ENCODE measurements around the gene KIAA1958. TPM values are rescaled to one million over a fixed set of nuclear protein-coding genes. Genes with fewer than 3 reads are reported as not detected.

The KIAA1958 gene
- total RNA-seq, 1 experiment from 2014 or later: 4.2 TPM

- TF ChIP-seq EZH2 (IDR thresholded peaks at IDR 0.05; ENCODE audit: low read length, unreplicated experiment) (no peak), CTCF (conservative IDR thresholded peaks at IDR 0.05; ENCODE audit: low read depth, low read length) (no peak), EZH2phosphoT487 (IDR thresholded peaks at IDR 0.05; ENCODE audit: borderline replicate concordance, low read length) (no peak)
- no peaks in the 10 kb centered on the region for H3K79me2 ChIP-seq (ENCODE audit: low read length)
- no peak overlapping the region for H2AFZ ChIP-seq (ENCODE audit: low read length)
- no TSS peak for BruUV-seq (replicated peaks)
- H3K4me3 ChIP-seq (ENCODE audit: low read length): no peak overlapping the region
- no peak overlapping the region for H3K9ac ChIP-seq (ENCODE audit: low read length)
- H3F3A ChIP-seq (ENCODE audit: low read length, unreplicated experiment): no peaks in the 10 kb centered on the region
- H3K9me3 ChIP-seq (ENCODE audit: low read length): no peaks in the 10 kb centered on the region
- H3K4me1 ChIP-seq (ENCODE audit: insufficient read depth, low read length): peaks cover 42% of the 10 kb centered on the region
- ATAC-seq (peak; percentile 42), DNase-seq (peak; percentile 74)
- ChIA-PET POLR2A (ENCODE audit: unreplicated experiment) (interaction anchor here (0.5 kb wide), 1 partner anchor 184 kb away, joined by 4 read pairs; no protein-coding TSS in a partner anchor), CTCF (no interaction called here)
- intact Hi-C loops (cut with micrococcal nuclease): no loop called here
- H3K36me3 ChIP-seq (ENCODE audit: low read depth, low read length): no peaks in the 10 kb centered on the region
- 0 out of 2 replicates have a peak overlapping the region, but pooled peaks have one; percentile 26 for H3K27ac ChIP-seq (ENCODE audit: low read length)
- no peaks in the 10 kb centered on the region for H4K20me1 ChIP-seq (ENCODE audit: low read length)
- peak overlapping the region; percentile 51 for H3K4me2 ChIP-seq (ENCODE audit: low read length)
- H3K9me2 ChIP-seq (replicated peaks; ENCODE audit: low read length): no peaks in the 10 kb centered on the region
- no peaks in the 10 kb centered on the region for H3K27me3 ChIP-seq (ENCODE audit: low read length)
Measured at GRCh38 chr9:112556497-112557442, 70.1 kb downstream of the KIAA1958 start.

- no TSS peak for BruUV-seq (replicated peaks)
- Histone ChIP-seq H3K27ac (ENCODE audit: low read length) (no peak overlapping the region), H3K9me2 (replicated peaks; ENCODE audit: low read length) (no peaks in the 10 kb centered on the region), H2AFZ (ENCODE audit: low read length) (no peak overlapping the region), H3K36me3 (ENCODE audit: low read depth, low read length) (no peaks in the 10 kb centered on the region), H3K4me2 (ENCODE audit: low read length) (peak overlapping the region; percentile 13; the same call in 1 of the 2 replicates), H3K9ac (ENCODE audit: low read length) (no peak overlapping the region), H4K20me1 (ENCODE audit: low read length) (no peaks in the 10 kb centered on the region), H3K4me3 (ENCODE audit: low read length) (no peak overlapping the region), H3K4me1 (ENCODE audit: insufficient read depth, low read length) (peaks cover 42% of the 10 kb centered on the region), H3K27me3 (ENCODE audit: low read length) (no peaks in the 10 kb centered on the region), H3F3A (ENCODE audit: low read length, unreplicated experiment) (no peaks in the 10 kb centered on the region), H3K9me3 (ENCODE audit: low read length) (no peaks in the 10 kb centered on the region), H3K79me2 (ENCODE audit: low read length) (no peaks in the 10 kb centered on the region)
- peak; percentile 60 for DNase-seq
- ChIA-PET CTCF (no interaction called here), POLR2A (ENCODE audit: unreplicated experiment) (no interaction called here)
- intact Hi-C loops (cut with micrococcal nuclease): no loop called here
- peak; percentile 47 for ATAC-seq
- TF ChIP-seq EZH2 (IDR thresholded peaks at IDR 0.05; ENCODE audit: low read length, unreplicated experiment) (no peak), CTCF (conservative IDR thresholded peaks at IDR 0.05; ENCODE audit: low read depth, low read length) (no peak), EZH2phosphoT487 (IDR thresholded peaks at IDR 0.05; ENCODE audit: borderline replicate concordance, low read length) (no peak)
Measured at GRCh38 chr9:112558476-112558875, 71.8 kb downstream of the KIAA1958 start.

GRCh38 chr9:112558978-112559377 lies 72.4 kb downstream of the KIAA1958 start:
- Histone ChIP-seq H3K27me3 (ENCODE audit: low read length) (no peaks in the 10 kb centered on the region), H3K79me2 (ENCODE audit: low read length) (no peaks in the 10 kb centered on the region), H3K4me1 (ENCODE audit: insufficient read depth, low read length) (peaks cover 42% of the 10 kb centered on the region), H3K27ac (ENCODE audit: low read length) (no peak overlapping the region), H4K20me1 (ENCODE audit: low read length) (no peaks in the 10 kb centered on the region), H2AFZ (ENCODE audit: low read length) (no peak overlapping the region), H3K4me3 (ENCODE audit: low read length) (no peak overlapping the region), H3K9me2 (replicated peaks; ENCODE audit: low read length) (no peaks in the 10 kb centered on the region), H3K4me2 (ENCODE audit: low read length) (no peak overlapping the region), H3K9me3 (ENCODE audit: low read length) (no peaks in the 10 kb centered on the region), H3K36me3 (ENCODE audit: low read depth, low read length) (no peaks in the 10 kb centered on the region), H3F3A (ENCODE audit: low read length, unreplicated experiment) (no peaks in the 10 kb centered on the region), H3K9ac (ENCODE audit: low read length) (no peak overlapping the region)
- intact Hi-C loops (cut with micrococcal nuclease): no loop called here
- POLR2A ChIA-PET (ENCODE audit: unreplicated experiment): no interaction called here
- CTCF ChIA-PET: no interaction called here
- no peak for TF ChIP-seq EZH2phosphoT487 (IDR thresholded peaks at IDR 0.05; ENCODE audit: borderline replicate concordance, low read length)
- TF ChIP-seq CTCF (conservative IDR thresholded peaks at IDR 0.05; ENCODE audit: low read depth, low read length): no peak
- BruUV-seq (replicated peaks): no TSS peak
- ATAC-seq: no peak
- no peak for DNase-seq
